Liver (tissue), 9 donors: ENCODE results near the gene ATP10A. TPM values are rescaled to one million over a fixed set of nuclear protein-coding genes. Genes with fewer than 3 reads are reported as not detected.

Experiments used
- DNase-seq: peaks from one replicate; pipeline ENCODE4 v3.0.0-alpha.2; 2017; ENCODE audit warnings: low spot score
- H3K27ac ChIP-seq, 2 donors: one replicate each; pipeline ENCODE4 v1.7.0; 2013; ENCODE audit warnings: inconsistent platforms in 2 of 2, low read length in 2 of 2, control low read depth in 1 of 2, low read depth in 1 of 2, mild to moderate bottlenecking in 1 of 2
- H3K27me3 ChIP-seq, 4 donors: one replicate each; pipeline versions ENCODE4 v1.6.1 to v1.7.0; 2013; ENCODE audit warnings: low read length in 3 of 4, inconsistent platforms in 1 of 4, mild to moderate bottlenecking in 1 of 4, moderate library complexity in 1 of 4; ENCODE audit not compliant: control insufficient read depth in 4 of 4, insufficient read depth in 4 of 4
- H3K36me3 ChIP-seq, 4 donors: one replicate each; pipeline versions ENCODE4 v1.6.1 to v1.7.0; 2013; ENCODE audit warnings: low read length in 3 of 4, mild to moderate bottlenecking in 3 of 4, low read depth in 1 of 4, moderate library complexity in 1 of 4; ENCODE audit not compliant: control insufficient read depth in 4 of 4, insufficient read depth in 3 of 4
- H3K4me1 ChIP-seq, 4 donors: one replicate each; pipeline versions ENCODE4 v1.6.1 to v1.7.0; 2013; ENCODE audit warnings: low read length in 3 of 4, mild to moderate bottlenecking in 3 of 4, moderate library complexity in 1 of 4; ENCODE audit not compliant: control insufficient read depth in 4 of 4, insufficient read depth in 4 of 4
- H3K4me3 ChIP-seq, 3 donors: one replicate each; pipeline versions ENCODE4 v1.6.1 to v1.7.0; 2013; ENCODE audit warnings: low read length in 3 of 3, control low read depth in 1 of 3, low read depth in 1 of 3, mild to moderate bottlenecking in 1 of 3
- H3K9ac ChIP-seq, 2 donors: one replicate each; pipeline ENCODE4 v1.7.0; 2013; ENCODE audit warnings: low read length in 2 of 2, mild to moderate bottlenecking in 2 of 2, moderate library complexity in 2 of 2, control low read depth in 1 of 2, low read depth in 1 of 2
- H3K9me3 ChIP-seq, 4 donors: one replicate each; pipeline versions ENCODE4 v1.6.1 to v1.7.0; 2013; ENCODE audit warnings: low read length in 3 of 4; ENCODE audit not compliant: control insufficient read depth in 4 of 4
- EGR1 ChIP-seq, 2 donors: IDR thresholded peaks; 2 replicates each; pipeline ENCODE4 v1.6.1; 2016 to 2018; ENCODE audit warnings: antibody characterized with exemption in 2 of 2, low read depth in 2 of 2
- FOXA1 ChIP-seq: IDR thresholded peaks from 2 replicates; pipeline ENCODE4 v1.6.1; 2016; ENCODE audit warnings: antibody characterized with exemption
- FOXA2 ChIP-seq: IDR thresholded peaks from 2 replicates; pipeline ENCODE4 v1.6.1; 2016; ENCODE audit warnings: antibody characterized with exemption
- GABPA ChIP-seq, 2 donors: IDR thresholded peaks in 1 of 2; conservative IDR thresholded peaks in 1 of 2; 2 replicates each; pipeline ENCODE4 v1.6.1; 2016; ENCODE audit warnings: antibody characterized with exemption in 2 of 2, mild to moderate bottlenecking in 1 of 2, moderate library complexity in 1 of 2
- HNF4A ChIP-seq, 2 donors: conservative IDR thresholded peaks; 2 replicates each; pipeline ENCODE4 v1.6.1; 2016; ENCODE audit warnings: antibody characterized with exemption in 2 of 2, mild to moderate bottlenecking in 2 of 2
- HNF4G ChIP-seq: IDR thresholded peaks from 2 replicates; pipeline ENCODE4 v1.6.1; 2016; ENCODE audit warnings: antibody characterized with exemption
- JUND ChIP-seq, 2 donors: IDR thresholded peaks; 2 replicates each; pipeline ENCODE4 v1.6.1; 2016; ENCODE audit warnings: antibody characterized with exemption in 2 of 2
- NR2F2 ChIP-seq: IDR thresholded peaks from 2 replicates; pipeline ENCODE4 v1.6.1; 2016; ENCODE audit warnings: antibody characterized with exemption
- RAD21 ChIP-seq, 2 donors: IDR thresholded peaks; 2 replicates each; pipeline ENCODE4 v1.6.1; 2016; ENCODE audit warnings: antibody characterized with exemption in 2 of 2, mild to moderate bottlenecking in 2 of 2
- REST ChIP-seq: IDR thresholded peaks from 2 replicates; pipeline ENCODE4 v1.6.1; 2016; ENCODE audit warnings: antibody characterized with exemption, mild to moderate bottlenecking
- RXRA ChIP-seq, 2 donors: IDR thresholded peaks; 2 replicates each; pipeline ENCODE4 v1.6.1; 2017 to 2018; ENCODE audit warnings: antibody characterized with exemption in 2 of 2, mild to moderate bottlenecking in 1 of 2
- SP1 ChIP-seq: IDR thresholded peaks from 2 replicates; pipeline ENCODE4 v1.6.1; 2018; ENCODE audit warnings: antibody characterized with exemption, mild to moderate bottlenecking
- TAF1 ChIP-seq: conservative IDR thresholded peaks from 2 replicates; pipeline ENCODE4 v1.6.1; 2016; ENCODE audit warnings: antibody characterized with exemption, mild to moderate bottlenecking
- YY1 ChIP-seq: IDR thresholded peaks from 2 replicates; pipeline ENCODE4 v1.6.1; 2016; ENCODE audit warnings: antibody characterized with exemption, mild to moderate bottlenecking
- WGBS: extraction: QIAGEN DNeasy Blood & Tissue Kit; methylation state at CpG from one replicate; pipeline ENCODE4 v1.1.7; 2013; 5-methylcytosine and 5-hydroxymethylcytosine counted together
- polyA plus RNA-seq, 2 donors: library from polyadenylated mRNA; stranded (reverse) in 1 of 2; unstranded in 1 of 2; fragments of 200-250 nt in 1 of 2; fragments of >200 nt in 1 of 2; fragmentation: Nextera tagmentation in 1 of 2; extraction: Ambion mirVana in 1 of 2; gene quantifications; one replicate each; pipeline versions ENCODE4 v1.2.1 to v1.2.3, GENCODE V29; 2013 to 2015
- total RNA-seq, 2 donors: library from RNA; depleted of rRNA; stranded (reverse); fragments of >200 nt; gene quantifications; one replicate each; pipeline ENCODE4 v1.2.3, GENCODE V29; 2014
- TF ChIP-seq, protein P1 (sequence below): IDR thresholded peaks from 2 replicates; pipeline ENCODE4 v1.6.1; 2016; ENCODE audit warnings: antibody characterized with exemption
- TF ChIP-seq, protein P2 (sequence below): IDR thresholded peaks from 2 replicates; pipeline ENCODE4 v1.6.1; 2016; ENCODE audit warnings: antibody characterized with exemption
- TF ChIP-seq, protein P3 (sequence below): fragments of 150-350 bp; IDR thresholded peaks from 2 replicates; pipeline ENCODE4 v1.5.1; 2017; ENCODE audit warnings: improper control_type of control experiment, low read depth, low read length; ENCODE audit not compliant: missing input control
- TF ChIP-seq, protein P4 (sequence below): IDR thresholded peaks from 2 replicates; pipeline ENCODE4 v1.6.1; 2016; ENCODE audit warnings: antibody characterized with exemption
- donor health status: healthy.
- donor health status: healthy.
- donor health status: healthy.
- donor health status: healthy.
- donor health status: healthy.

Gene ATP10A
- total and polyA plus RNA-seq, 4 donors: 0.22 to 1.8 (median 0.39) TPM

GRCh38 chr15:25667829-25668228 is 195.3 kb downstream of the ATP10A start (continued):
- TF ChIP-seq HNF4A (conservative IDR thresholded peaks at IDR 0.05) (no peak), NR2F2 (no peak), GABPA (IDR thresholded peaks at IDR 0.05 in 1 of 2, conservative IDR thresholded peaks at IDR 0.05 in 1 of 2) (no peak)
- TF ChIP-seq, protein P1, sequence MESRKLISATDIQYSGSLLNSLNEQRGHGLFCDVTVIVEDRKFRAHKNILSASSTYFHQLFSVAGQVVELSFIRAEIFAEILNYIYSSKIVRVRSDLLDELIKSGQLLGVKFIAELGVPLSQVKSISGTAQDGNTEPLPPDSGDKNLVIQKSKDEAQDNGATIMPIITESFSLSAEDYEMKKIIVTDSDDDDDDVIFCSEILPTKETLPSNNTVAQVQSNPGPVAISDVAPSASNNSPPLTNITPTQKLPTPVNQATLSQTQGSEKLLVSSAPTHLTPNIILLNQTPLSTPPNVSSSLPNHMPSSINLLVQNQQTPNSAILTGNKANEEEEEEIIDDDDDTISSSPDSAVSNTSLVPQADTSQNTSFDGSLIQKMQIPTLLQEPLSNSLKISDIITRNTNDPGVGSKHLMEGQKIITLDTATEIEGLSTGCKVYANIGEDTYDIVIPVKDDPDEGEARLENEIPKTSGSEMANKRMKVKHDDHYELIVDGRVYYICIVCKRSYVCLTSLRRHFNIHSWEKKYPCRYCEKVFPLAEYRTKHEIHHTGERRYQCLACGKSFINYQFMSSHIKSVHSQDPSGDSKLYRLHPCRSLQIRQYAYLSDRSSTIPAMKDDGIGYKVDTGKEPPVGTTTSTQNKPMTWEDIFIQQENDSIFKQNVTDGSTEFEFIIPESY: no peak

DNA sequence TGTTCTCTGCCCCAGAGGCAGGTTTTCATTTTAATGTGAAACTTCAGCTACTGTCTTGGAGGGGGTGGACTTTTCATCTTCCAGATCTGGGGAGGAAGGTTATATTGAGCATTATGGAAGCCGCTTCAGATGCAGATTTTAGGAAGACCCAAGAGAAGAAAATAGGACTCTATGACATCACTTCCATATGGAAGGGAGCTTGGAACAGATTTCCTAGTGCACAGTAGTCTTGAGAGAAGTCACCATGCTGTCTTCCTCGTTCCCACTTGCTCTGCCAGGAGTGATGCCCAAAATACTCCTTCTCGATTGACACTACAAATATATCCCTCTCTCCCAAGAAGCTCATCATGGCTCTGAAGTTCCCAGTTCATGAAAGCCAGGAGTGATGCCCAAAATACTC is 197.2 kb downstream of the ATP10A start:
- H3K4me1 ChIP-seq: no peaks in the 10 kb centered on the region
- 89% methylated on average over 3 of the region's 3 CpGs for WGBS
- H3K27ac ChIP-seq: no peak overlapping the region
- no peak for DNase-seq
- H3K27me3 ChIP-seq: no peaks in the 10 kb centered on the region
- no peak overlapping the region for H3K4me3 ChIP-seq
- H3K9ac ChIP-seq: no peak overlapping the region
- H3K36me3 ChIP-seq: no peaks in the 10 kb centered on the region
- TF ChIP-seq, protein P2, sequence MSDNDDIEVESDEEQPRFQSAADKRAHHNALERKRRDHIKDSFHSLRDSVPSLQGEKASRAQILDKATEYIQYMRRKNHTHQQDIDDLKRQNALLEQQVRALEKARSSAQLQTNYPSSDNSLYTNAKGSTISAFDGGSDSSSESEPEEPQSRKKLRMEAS: no peak
- TF ChIP-seq GABPA (IDR thresholded peaks at IDR 0.05 in 1 of 2, conservative IDR thresholded peaks at IDR 0.05 in 1 of 2): no peak
- TF ChIP-seq YY1: no peak
- no peak for TF ChIP-seq JUND (IDR thresholded peaks at IDR 0.05)
- no peak for TF ChIP-seq HNF4A (conservative IDR thresholded peaks at IDR 0.05)
- no peak for TF ChIP-seq REST
- TF ChIP-seq, protein P1: no peak
- no peak for TF ChIP-seq SP1
- TF ChIP-seq, protein P3, sequence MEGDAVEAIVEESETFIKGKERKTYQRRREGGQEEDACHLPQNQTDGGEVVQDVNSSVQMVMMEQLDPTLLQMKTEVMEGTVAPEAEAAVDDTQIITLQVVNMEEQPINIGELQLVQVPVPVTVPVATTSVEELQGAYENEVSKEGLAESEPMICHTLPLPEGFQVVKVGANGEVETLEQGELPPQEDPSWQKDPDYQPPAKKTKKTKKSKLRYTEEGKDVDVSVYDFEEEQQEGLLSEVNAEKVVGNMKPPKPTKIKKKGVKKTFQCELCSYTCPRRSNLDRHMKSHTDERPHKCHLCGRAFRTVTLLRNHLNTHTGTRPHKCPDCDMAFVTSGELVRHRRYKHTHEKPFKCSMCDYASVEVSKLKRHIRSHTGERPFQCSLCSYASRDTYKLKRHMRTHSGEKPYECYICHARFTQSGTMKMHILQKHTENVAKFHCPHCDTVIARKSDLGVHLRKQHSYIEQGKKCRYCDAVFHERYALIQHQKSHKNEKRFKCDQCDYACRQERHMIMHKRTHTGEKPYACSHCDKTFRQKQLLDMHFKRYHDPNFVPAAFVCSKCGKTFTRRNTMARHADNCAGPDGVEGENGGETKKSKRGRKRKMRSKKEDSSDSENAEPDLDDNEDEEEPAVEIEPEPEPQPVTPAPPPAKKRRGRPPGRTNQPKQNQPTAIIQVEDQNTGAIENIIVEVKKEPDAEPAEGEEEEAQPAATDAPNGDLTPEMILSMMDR: no peak
- TF ChIP-seq HNF4G: no peak
- no peak for TF ChIP-seq EGR1 (IDR thresholded peaks at IDR 0.05; ENCODE audit: low read depth in 2 of 2)
- TF ChIP-seq, protein P4, sequence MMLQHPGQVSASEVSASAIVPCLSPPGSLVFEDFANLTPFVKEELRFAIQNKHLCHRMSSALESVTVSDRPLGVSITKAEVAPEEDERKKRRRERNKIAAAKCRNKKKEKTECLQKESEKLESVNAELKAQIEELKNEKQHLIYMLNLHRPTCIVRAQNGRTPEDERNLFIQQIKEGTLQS: no peak
- no peak for TF ChIP-seq FOXA2
- no peak for TF ChIP-seq NR2F2
- no peak for TF ChIP-seq RXRA (IDR thresholded peaks at IDR 0.05)
- TF ChIP-seq RAD21 (IDR thresholded peaks at IDR 0.05): no peak
- no peak for TF ChIP-seq TAF1
- no peak for TF ChIP-seq FOXA1
- no peaks in the 10 kb centered on the region for H3K9me3 ChIP-seq
